ENCODE results near the gene CPNE7. TPM values are rescaled to one million over a fixed set of nuclear protein-coding genes. Genes with fewer than 3 reads are reported as not detected.

Gene CPNE7
- total and polyA plus RNA-seq, 2 of the 8 experiments (the other 6 are each of a cell fraction or from before 2014, with no cell fraction given) = 10.0 to 23.7 TPM

DNA sequence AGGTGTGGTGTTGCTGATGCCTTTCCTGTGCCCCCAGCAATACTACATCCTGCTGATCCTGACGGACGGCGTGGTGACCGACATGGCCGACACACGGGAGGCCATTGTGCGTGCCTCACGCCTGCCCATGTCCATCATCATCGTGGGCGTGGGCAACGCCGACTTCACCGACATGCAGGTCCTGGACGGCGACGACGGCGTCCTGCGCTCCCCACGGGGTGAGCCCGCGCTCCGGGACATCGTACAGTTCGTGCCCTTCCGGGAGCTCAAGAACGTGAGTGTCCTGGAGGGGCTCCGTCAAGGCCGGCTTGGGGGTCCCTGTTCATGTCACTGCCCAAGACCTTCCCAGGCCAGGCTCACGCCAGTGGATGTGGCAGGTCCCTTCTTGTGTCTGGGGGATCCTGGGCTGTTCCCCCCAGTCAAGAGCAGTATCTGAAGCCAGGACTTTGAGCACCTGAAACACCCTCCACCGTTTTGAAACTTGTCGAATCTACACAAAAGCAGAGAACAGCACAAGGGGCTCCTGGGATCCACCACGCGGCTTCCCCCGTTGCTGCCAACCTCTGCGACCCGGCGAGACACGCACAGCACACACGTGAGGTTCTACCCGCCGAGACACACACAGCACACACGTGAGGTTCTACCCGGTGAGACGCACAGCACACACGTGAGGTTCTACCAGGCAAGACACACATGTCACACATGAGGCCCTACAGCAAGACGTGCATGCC is 19.9 kb downstream of the CPNE7 start (continued):
- TF ChIP-seq SIRT6 (IDR thresholded peaks at IDR 0.05; ENCODE audit: low read length) = no peak
- TF ChIP-seq CTCF (IDR thresholded peaks at IDR 0.05; ENCODE audit: control extremely low read depth in 1 of 3, insufficient read depth in 1 of 3, low read depth in 1 of 3, low read length in 3 of 3) = no peak
- no peak for TF ChIP-seq HDAC2 (IDR thresholded peaks at IDR 0.05; ENCODE audit: borderline replicate concordance in 1 of 2, low read depth in 2 of 2, low read length in 2 of 2)
- no peak for TF ChIP-seq TCF12 (IDR thresholded peaks at IDR 0.05; ENCODE audit: low read depth, low read length)
- no peak for TF ChIP-seq USF2 (IDR thresholded peaks at IDR 0.05; ENCODE audit: low read length)
- no peak for TF ChIP-seq CBX5 (IDR thresholded peaks at IDR 0.05; ENCODE audit: low read depth, low read length)
- no peak for TF ChIP-seq EGR1 (IDR thresholded peaks at IDR 0.05; ENCODE audit: borderline replicate concordance, low read depth, low read length)

Measured in H1 (cell line).